Thyroid gland (tissue), 4 donors: ENCODE measurements around the gene ADGRG1.

ENCODE experiments used
- CTCF ChIP-seq, 6 experiments: fragments of 200-600 bp in 3 of 6; fragments of 450-650 bp in 3 of 6; sonication (generic) in 3 of 6; IDR thresholded peaks; one replicate each; pipeline ENCODE4 v1.5.1; 2016 to 2019; ENCODE audit warnings: antibody characterized with exemption in 6 of 6, mild to moderate bottlenecking in 2 of 6, inconsistent platforms in 1 of 6, moderate library complexity in 1 of 6
- POLR2A ChIP-seq, 2 donors: fragments of 450-650 bp; IDR thresholded peaks; one replicate each; pipeline ENCODE4 v1.6.1; 2017; ENCODE audit warnings: antibody characterized with exemption in 2 of 2, mild to moderate bottlenecking in 2 of 2, moderate library complexity in 1 of 2

- TF ChIP-seq CTCF (IDR thresholded peaks at IDR 0.05) (no peak), POLR2A (IDR thresholded peaks at IDR 0.05) (no peak)
Observed at GRCh38 chr16:57608462-57609113, 19.8 kb upstream of the ADGRG1 start.
